DMS 273 (cell line): ENCODE measurements around the gene SERPINH1.

Experiments
- DNase-seq: peaks from one replicate; lab custom pipeline; 2025; ENCODE audit not compliant: unreplicated experiment; lab: John Stamatoyannopoulos, UW

The SERPINH1 gene

DNA sequence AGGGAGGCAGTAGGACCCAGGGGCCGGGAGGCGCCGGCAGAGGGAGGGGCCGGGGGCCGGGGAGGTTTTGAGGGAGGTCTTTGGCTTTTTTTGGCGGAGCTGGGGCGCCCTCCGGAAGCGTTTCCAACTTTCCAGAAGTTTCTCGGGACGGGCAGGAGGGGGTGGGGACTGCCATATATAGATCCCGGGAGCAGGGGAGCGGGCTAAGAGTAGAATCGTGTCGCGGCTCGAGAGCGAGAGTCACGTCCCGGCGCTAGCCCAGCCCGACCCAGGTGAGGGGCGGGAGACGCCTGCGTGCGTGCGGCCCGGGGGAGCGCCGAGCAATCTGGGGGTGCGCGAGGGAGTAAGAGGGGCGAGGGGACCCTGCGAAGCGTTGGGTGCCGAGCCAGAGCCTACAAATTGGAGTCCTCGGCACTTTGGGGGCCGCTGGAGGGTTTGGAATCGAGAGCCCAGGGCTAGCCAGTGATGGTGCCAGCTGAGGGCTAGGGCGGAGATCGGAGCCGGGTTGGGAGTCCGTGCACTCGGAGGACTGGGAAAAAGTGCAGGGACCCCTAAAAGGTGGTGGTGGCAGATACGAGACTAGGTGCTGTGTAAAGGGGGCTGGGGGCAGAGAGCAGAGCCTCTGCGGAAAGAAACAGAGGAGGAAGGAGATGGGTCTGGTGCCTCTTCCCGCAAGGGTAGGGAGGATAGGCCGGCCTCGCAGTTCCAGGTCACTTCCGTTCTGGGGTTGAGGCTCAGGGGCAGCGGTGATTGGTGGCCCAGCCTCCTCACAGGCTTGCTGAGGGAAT is at the start of gene SERPINH1:
Gene SERPINH1, plus strand, starts transcription at position 206 of the 788 bp plus-strand sequence. CDS start 4,097 bp downstream, outside the sequence.
- DNase-seq, result peak; percentile 85

DNA sequence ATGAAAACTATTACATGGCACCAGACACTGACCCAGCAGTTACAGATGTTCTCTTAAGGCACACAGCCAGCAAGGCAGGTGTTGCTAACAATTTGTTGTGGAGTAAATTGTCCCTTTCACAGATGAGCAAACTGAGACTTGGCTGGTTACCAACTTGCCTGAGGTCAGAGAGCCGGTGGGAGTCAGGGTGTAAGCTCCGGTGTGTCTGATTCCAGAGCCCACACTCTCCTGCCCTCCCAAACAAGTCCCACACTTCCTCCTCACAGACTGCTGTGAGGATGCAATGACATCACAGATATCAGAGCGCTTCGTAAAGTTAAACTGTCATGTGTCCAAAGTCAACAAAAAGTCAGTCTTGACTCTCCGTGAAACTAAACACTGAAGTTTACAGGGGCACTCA is 48.8 kb upstream of the SERPINH1 start:
- DNase-seq, result no peak

DNA sequence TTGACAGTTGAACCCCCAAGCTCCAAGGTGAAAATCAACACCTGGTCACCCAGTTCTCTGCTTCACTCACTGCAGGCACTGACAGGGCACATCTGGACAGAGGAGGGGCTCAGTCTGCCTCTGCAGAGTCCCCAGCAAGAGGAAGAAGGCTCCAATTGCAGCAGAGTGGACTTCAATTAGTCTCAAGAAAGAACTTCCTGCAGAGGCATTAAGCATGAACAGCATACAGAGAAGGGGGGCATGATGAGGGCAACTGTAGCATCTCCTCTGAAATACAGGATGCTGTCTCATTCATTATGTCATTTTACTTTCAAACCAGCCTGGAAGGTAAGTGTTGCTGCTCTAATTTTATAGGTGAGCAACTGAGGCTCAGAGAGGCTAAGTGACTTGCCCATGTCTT is 47.5 kb upstream of the SERPINH1 start:
- DNase-seq, result no peak

DNA sequence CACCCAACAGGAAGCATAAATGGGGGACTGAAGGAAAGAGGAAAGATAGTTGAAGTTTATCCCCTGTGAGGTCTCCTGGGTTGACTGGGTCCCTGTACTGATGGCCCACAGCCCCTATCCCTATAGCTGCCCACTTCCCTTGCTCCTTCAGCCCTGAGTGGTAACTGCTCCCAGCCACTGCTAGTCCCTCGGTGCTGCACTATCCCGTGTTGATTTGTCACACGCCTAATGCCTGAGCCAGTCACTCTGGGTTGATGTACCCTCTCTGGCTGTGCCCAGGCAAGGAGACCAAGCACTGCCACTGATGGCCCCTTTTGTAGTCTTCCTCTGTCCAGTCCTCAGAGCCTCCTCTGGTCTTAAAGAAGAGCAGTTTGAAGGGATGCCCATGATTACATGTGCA is 45.9 kb upstream of the SERPINH1 start:
- DNase-seq, result no peak

DNA sequence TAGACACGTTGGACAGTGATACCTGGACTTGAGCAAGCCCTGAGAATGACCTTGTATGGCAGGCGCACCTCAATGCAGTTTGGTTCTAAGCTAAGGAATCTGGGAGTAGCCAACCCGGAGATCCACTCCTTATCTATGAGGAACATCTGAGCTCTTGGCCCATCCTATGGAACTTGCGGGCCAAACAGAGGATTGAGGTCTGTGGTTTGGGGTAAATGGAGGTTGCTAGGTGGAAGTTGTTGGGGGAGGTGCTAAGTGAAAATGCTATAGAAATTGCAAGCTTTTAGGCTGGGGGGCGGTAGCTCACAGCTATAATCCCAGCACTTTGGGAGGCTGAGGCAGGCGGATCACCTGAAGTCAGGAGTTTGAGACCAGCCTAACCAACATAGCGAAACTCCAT is 45.2 kb upstream of the SERPINH1 start:
- DNase-seq, result no peak

DNA sequence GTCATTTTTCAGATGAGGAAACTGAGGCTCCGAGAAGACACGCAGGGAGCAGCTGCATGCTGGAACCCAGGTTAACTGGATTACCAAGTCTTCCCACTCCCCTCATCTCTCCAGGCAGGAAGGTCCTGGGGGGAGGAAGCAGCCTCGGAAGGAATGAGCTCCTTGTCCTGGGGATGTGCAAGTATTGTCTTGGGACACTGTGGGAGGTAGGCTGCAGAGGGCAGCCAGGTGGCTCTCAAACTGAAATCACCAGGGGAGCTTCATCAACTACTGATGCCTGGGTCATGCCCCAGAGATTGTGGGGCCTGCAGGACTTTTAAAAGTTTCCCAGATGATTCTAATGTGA is 43.9 kb upstream of the SERPINH1 start:
- DNase-seq, result no peak

DNA sequence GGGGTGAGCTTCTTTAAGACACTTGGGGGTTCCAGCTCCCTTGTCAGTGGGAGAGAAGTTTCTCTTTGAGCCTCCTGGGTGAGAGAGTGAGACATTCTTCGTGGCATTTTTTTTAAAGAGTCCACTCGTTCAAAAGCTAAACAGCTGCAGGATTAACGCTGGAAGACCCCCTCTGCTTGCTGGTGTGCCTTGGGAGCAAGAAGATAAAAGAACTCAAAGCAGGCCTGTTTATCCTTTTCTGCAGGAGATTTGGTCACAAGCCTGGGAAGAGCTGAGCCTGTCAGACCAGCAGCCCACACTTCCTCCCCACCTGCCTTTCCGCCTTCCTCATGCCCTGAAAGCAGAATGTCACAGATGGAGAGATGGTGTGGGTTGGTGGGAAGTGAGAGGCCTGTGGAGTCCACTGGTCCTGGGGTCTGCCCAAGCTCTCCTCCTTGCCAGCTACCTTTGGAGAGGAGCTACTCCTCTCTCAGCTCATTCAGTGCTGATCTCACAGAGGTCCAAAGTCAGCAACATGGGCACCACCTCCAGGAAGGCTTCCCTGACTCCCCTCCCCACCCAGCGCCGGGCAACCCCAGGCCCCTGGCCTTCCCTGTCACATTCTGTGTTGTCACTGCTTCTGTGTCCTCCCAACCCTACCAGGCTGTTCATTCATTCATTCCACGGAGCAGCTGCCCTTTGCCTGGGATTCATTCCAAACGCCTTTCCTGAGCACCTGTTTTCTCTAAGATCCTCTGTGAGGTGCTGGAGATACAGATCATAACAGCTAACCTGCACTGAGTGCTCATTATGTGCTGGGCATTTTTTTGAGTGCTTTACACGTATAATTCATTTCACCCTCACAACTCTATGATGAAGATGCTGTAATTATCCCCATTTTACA is 43.0 kb upstream of the SERPINH1 start:
- DNase-seq, result peak; percentile 13

DNA sequence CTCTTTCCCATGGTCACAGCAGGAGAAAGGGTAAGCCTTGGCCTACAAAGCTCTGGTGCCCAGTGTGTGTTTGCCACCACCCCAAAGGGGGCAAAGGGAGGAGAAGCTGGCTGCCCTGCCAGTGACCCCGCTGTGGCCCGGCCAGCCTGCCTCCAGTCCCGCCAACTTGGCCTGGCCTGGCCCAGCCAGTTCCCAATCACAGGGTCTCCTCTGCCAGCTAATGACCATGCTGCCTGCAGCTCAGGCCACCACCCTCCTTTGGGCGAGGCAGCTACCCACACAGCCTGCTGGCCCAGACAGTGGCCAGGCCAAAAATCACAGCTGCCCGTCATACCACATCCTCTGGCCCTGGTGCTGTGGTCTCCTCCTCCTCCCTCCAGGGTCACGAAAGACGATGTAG is 41.4 kb upstream of the SERPINH1 start:
- DNase-seq, result no peak

DNA sequence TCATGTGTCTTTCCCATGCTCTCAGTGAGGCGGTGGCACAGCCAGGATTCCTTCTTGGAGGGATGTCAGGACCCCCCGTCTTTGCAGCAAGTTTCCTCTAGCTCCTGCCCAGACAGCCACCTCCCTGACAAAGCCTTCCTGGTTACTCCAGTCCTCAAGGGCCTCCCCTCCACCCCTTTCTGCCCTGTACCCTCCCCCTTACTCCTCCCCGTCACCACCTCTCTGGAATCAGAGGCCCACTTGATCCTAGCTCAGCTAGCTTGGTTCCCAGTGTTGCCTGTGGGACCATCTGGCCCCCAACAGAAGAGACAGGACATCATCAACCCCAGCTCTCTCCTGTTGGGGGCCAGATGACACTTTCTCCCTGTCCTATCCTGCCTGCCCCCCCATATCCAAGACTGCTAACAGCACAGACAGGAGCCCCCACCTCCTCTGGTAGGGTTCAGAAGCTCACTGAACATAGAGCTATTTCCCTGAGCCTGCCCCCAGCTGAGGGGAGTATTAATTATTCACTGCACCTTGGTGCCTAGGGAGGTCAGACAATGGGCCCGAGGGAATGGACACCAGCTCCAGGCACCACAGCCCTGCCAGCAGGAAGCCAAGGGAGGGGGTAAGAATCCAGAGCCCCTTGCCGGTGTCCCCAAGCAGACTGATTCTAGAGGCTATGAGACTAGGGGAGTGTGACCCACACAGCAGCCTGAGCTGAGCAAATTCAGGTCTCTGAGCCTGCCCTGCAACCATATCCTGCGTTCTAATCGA is 39.6 kb upstream of the SERPINH1 start:
- DNase-seq, result no peak

DNA sequence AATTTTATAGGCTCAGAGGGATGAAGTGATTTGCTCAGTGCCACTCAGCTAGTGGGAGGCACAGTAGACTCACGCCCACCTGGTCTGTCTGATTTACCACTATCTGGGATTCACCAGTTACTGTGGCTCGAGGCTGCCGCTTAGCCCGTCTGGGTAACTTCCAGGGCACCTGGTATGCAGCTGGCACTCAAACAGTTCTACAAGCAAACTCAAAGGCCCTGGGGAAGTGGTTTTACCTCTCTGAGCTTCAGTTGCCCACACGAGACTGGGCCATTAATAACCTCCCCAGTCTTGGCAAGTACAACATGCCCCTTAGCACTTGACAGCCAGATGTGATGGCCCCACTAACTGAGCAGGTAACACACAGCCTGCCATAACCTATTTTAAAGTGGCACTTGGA is 38.9 kb upstream of the SERPINH1 start:
- no peak for DNase-seq

DNA sequence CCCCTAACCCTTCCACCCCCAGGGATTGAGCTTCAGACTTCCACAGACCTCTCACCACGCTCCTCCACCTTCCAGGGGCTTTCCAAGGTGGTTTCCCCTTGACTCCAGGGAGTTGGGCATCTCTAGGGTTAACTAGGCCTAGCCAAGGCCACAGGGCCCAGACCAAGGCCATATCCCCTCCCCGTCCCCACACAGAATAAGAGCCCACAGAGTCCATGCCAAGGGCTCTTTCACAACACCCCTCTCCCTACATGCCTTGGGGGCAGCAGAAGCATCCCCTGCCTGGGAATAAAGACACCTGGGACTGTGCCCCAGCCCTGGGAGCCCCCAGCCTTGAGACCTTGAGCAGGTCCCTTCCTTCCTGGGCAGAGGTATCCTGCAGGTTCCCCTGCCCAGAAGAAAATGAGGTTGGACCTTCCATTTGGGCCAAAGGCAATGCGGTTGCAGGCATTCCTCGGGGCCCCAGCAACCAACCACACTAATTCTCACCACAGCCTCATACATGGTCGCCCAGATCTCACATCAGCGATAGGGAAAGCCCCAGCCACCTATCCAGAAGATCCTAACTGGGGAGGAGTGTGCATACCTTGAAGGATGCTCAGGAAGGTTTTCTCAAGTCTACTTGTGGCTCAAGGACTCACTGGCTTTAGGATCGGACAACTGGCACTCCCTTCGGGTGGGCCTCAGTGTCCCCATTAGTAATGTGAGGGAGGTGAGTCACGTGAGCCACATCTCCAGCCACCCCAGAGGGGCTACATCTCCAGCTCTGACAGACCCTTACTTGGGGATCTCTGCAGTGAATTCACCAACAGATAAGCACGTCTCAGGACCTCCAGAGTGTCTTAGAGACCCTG is 38.0 kb upstream of the SERPINH1 start:
- no peak for DNase-seq

DNA sequence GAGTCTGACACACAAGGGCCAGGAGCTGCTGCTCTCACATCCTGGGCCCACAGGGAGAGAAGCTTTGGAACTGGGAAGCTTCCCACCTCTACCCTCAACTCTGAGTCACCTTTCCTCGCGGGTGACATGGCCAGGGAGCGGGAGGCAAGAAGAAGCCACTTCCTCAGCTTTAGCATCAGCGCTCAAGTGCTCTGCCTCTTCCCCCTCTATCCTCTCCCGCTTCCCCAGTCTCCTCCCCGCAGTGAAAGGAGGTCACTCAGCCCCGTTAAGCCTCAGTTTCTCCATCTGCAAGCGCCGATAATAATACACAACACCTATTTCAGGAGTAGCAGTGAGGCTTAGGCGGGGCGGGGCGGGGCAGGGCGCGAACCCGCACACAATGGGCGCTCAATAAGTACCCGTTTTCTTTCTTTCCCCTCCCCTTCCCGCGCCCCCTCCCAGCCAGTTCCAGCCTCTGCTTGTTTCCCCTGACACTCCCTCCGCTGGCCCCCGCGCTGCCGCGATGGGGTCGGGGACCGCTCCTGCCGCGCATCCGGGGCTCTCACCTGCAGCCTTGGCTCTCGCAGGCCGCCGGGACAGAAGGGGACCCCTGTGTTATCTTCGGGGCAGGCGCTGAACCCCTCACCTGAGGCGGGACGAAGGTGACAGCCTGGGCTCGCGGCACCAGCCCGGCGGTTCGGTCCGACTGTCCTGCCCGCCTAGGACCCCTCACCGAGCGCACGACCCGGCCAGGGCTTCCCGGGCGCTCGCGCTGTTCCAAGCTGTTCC is 37.2 kb upstream of the SERPINH1 start:
- no peak for DNase-seq

DNA sequence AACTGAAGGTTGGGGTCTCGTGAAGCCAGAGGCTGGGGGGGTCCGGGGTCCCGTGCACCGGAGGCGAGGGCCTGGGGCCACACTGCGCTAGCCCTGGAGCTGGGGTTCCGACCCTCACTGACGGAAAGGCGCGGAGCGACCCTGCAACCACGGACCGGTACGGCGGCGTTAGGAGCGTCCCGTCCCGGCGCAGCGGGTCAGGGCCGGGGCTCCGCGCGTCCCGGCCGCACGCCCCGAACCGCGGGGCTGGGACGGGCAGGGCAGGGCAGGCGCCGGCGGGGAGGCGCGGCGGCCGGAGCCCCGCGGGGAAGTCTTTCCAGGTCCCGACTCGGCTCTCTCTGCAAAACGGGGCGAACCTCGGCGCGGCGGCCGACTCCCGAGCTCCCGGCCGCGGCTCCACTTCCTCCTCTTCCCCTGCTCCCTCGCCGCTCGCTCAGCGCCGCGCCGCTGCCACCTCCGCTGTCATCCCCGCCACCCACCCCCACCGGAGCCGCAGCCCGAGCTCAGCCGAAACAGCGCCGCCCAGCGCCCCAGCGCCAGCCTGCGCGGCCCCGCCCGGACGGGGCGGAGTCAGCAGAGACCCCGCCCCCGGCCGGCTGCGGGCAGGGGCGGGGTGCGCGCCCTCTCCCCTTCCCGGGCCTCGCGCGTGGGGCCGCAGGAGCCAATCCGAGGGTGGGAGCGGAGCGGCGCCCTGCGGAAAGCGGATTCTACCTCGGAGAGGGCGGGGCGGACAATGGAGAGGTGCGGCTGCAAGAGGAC is 36.4 kb upstream of the SERPINH1 start, which contains the start of gene GDPD5:
Gene GDPD5, minus strand, starts transcription at position 509 of the 759 bp plus-strand sequence. CDS start 48,206 bp downstream, outside the sequence.
- DNase-seq, result peak; percentile 85

DNA sequence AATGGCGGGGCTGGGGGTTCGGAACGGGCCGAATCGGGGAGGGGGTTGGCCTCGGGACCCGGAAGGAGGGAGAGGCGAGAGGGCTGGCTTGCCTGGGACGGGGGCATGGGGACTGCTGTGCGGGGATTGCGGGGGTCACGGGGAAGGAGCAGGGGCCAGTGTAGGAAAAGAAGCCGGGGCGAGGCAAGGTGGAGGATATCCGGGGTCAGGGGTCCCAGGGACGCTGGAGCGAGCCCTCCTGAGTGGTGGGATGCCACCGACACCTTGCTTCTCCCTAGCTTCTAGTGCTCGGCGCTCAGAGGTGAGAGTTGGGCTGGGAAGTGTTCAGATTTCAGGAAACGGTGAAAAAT is 35.9 kb upstream of the SERPINH1 start:
- no peak for DNase-seq

DNA sequence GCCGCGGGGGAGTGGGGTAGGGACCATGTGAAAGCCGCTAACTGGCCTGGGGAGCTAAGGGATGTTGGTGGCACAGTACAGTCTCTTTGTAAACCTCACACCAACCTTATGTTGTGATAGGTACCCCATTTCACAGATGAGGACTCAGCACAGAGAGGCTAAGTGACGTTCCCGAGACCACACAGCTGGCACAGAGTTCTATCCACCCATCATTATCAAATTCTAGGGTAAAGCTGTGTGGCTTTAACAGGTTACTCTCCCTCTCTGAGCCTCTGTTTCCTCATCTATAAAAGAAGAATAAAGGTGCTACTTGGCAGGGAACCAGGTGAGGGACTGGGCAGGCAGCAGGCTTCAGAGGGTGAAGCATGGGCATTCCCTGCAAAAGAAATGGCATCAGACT is 34.9 kb upstream of the SERPINH1 start:
- no peak for DNase-seq

DNA sequence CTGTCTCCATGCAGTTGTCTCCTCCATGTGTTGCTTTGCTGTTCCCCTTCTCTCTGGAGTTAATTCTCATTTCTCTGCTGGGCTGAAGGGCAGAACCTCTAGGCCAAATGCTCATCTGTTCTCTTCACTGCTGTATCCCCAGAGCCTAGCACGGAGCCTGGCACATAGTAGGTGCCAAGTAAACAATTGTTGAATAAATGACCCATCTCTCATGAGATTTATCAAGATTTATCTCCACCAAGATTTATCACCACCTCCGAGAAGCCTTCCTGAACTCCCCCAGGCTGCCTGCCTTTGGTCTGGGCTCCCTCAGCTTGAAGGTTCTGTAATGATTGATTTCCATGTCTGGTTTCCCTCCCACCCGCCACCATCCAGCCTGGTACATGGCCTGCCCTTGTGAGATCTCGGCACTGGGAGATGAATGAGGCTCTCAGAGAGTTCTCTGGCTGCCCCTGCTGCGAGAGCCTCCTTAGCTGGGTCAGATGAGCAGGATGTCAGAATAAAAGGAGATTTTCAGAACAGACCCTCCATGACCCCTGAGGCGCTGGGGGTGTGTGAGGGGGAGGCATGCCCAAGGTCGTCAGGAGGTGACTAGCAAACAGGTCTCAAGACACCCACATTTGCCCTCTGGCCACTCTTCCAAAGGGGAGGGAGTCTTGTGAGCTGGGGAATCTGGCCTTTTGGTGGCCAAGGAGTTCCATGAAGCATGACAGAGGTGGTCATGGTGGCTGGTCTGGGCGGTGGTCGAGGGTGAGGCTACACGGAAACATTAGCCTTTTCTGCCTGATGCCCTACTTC is 33.9 kb upstream of the SERPINH1 start:
- DNase-seq, result no peak

DNA sequence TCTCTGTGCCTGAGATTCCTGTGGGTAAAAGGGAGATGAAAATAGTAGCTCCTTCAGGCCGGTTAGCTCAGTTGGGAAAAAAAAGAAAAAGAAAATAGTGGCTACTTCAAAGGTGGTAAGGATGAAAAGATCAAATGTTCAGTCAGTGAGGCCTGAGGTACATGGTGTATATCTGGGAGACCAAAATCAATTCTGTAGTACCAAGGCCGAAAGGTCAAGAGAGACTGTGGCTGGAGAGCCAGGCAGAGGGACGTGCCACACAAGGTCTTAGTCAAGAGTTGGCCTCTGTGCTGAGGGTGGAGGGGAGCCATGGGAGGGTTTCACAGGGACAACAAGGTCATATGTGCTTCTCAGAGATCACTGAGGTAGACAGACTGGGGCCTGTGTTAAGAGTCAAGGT is 31.5 kb upstream of the SERPINH1 start:
- no peak for DNase-seq

DNA sequence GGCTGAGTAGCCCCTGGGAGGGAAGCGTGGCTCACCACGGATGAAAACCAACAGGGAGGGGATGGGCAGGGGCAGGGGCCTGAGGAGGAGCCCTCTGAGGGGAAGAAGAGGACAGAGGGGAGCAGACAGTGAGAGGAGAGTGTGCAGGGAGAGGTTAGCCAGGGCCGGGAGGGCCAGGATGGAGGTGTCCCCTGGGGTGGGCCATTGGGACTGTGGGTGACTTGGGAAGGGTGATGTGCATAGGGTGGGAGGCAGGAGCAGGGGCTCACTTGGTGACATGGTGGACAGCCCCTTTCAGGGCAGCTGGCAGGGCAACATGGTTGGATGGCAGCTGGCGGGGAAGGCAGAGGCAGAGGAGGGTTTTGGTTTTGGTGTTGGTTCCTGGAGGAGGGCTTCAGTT is 30.7 kb upstream of the SERPINH1 start:
- DNase-seq, result no peak
